ENCODE data around the gene ZNF296. TPM values are rescaled to one million over a fixed set of nuclear protein-coding genes. Genes with fewer than 3 reads are reported as not detected.

The ZNF296 gene
- total and polyA plus RNA-seq, 2 experiments from 2014 or later: 13.4 to 16.5 TPM

DNA sequence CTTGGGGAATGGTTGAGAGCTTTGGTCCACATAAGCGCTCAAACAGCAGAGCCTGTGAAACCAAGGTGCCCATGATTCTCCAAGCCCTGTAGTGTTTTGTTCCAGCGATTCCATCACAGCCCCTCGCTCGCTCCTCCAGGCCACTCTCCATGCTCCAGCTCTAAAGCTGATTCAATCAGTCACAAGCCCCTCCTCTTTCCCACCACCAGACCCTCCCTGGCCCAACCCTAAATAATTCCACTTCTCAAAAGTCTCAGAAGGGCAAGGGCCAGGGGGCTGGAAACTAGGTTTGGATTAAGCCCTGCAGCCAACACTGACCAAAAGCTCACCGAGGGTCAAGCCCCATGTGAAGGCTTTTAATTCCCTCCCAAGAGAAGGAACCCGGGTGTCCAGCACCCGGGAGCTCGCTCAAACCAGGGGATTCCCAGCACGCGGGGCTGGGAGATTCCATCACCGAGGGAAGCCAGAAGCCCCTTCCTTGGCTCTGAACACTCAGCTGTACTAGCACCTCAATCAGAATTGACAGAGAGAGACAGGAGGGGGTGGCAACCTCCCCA is 1.5 kb downstream of the ZNF296 start (continued):
- TF ChIP-seq, protein P1, sequence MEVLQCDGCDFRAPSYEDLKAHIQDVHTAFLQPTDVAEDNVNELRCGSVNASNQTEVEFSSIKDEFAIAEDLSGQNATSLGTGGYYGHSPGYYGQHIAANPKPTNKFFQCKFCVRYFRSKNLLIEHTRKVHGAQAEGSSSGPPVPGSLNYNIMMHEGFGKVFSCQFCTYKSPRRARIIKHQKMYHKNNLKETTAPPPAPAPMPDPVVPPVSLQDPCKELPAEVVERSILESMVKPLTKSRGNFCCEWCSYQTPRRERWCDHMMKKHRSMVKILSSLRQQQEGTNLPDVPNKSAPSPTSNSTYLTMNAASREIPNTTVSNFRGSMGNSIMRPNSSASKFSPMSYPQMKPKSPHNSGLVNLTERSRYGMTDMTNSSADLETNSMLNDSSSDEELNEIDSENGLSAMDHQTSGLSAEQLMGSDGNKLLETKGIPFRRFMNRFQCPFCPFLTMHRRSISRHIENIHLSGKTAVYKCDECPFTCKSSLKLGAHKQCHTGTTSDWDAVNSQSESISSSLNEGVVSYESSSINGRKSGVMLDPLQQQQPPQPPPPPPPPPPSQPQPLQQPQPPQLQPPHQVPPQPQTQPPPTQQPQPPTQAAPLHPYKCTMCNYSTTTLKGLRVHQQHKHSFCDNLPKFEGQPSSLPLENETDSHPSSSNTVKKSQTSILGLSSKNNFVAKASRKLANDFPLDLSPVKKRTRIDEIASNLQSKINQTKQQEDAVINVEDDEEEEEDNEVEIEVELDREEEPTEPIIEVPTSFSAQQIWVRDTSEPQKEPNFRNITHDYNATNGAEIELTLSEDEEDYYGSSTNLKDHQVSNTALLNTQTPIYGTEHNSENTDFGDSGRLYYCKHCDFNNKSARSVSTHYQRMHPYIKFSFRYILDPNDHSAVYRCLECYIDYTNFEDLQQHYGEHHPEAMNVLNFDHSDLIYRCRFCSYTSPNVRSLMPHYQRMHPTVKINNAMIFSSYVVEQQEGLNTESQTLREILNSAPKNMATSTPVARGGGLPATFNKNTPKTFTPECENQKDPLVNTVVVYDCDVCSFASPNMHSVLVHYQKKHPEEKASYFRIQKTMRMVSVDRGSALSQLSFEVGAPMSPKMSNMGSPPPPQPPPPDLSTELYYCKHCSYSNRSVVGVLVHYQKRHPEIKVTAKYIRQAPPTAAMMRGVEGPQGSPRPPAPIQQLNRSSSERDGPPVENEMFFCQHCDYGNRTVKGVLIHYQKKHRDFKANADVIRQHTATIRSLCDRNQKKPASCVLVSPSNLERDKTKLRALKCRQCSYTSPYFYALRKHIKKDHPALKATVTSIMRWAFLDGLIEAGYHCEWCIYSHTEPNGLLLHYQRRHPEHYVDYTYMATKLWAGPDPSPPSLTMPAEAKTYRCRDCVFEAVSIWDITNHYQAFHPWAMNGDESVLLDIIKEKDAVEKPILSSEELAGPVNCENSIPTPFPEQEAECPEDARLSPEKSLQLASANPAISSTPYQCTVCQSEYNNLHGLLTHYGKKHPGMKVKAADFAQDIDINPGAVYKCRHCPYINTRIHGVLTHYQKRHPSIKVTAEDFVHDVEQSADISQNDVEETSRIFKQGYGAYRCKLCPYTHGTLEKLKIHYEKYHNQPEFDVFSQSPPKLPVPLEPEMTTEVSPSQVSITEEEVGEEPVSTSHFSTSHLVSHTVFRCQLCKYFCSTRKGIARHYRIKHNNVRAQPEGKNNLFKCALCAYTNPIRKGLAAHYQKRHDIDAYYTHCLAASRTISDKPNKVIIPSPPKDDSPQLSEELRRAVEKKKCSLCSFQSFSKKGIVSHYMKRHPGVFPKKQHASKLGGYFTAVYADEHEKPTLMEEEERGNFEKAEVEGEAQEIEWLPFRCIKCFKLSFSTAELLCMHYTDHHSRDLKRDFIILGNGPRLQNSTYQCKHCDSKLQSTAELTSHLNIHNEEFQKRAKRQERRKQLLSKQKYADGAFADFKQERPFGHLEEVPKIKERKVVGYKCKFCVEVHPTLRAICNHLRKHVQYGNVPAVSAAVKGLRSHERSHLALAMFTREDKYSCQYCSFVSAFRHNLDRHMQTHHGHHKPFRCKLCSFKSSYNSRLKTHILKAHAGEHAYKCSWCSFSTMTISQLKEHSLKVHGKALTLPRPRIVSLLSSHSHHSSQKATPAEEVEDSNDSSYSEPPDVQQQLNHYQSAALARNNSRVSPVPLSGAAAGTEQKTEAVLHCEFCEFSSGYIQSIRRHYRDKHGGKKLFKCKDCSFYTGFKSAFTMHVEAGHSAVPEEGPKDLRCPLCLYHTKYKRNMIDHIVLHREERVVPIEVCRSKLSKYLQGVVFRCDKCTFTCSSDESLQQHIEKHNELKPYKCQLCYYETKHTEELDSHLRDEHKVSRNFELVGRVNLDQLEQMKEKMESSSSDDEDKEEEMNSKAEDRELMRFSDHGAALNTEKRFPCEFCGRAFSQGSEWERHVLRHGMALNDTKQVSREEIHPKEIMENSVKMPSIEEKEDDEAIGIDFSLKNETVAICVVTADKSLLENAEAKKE (CRISPR knock-in tag; IDR thresholded peaks at IDR 0.05): no peak
- TF ChIP-seq ZNF114 (CRISPR knock-in tag; IDR thresholded peaks at IDR 0.05): no peak
- TF ChIP-seq, protein P2, sequence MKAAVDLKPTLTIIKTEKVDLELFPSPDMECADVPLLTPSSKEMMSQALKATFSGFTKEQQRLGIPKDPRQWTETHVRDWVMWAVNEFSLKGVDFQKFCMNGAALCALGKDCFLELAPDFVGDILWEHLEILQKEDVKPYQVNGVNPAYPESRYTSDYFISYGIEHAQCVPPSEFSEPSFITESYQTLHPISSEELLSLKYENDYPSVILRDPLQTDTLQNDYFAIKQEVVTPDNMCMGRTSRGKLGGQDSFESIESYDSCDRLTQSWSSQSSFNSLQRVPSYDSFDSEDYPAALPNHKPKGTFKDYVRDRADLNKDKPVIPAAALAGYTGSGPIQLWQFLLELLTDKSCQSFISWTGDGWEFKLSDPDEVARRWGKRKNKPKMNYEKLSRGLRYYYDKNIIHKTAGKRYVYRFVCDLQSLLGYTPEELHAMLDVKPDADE (IDR thresholded peaks at IDR 0.05): no peak
- TF ChIP-seq STAT1 (IDR thresholded peaks at IDR 0.05; ENCODE audit: unreplicated experiment): no peak
- no peak for TF ChIP-seq POLR2AphosphoS5 (IDR thresholded peaks at IDR 0.05; ENCODE audit: low read depth)
- TF ChIP-seq, protein P3, sequence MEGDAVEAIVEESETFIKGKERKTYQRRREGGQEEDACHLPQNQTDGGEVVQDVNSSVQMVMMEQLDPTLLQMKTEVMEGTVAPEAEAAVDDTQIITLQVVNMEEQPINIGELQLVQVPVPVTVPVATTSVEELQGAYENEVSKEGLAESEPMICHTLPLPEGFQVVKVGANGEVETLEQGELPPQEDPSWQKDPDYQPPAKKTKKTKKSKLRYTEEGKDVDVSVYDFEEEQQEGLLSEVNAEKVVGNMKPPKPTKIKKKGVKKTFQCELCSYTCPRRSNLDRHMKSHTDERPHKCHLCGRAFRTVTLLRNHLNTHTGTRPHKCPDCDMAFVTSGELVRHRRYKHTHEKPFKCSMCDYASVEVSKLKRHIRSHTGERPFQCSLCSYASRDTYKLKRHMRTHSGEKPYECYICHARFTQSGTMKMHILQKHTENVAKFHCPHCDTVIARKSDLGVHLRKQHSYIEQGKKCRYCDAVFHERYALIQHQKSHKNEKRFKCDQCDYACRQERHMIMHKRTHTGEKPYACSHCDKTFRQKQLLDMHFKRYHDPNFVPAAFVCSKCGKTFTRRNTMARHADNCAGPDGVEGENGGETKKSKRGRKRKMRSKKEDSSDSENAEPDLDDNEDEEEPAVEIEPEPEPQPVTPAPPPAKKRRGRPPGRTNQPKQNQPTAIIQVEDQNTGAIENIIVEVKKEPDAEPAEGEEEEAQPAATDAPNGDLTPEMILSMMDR (conservative IDR thresholded peaks at IDR 0.05; ENCODE audit: low read depth in 2 of 2): no peak
- no peak for TF ChIP-seq NANOG (IDR thresholded peaks at IDR 0.05; ENCODE audit: borderline replicate concordance)
- TF ChIP-seq JUNB (IDR thresholded peaks at IDR 0.05; ENCODE audit: unreplicated experiment): no peak
- no peak for TF ChIP-seq EZH2 (IDR thresholded peaks at IDR 0.05; ENCODE audit: low read depth, unreplicated experiment)

Data from GM23338 (cell line).